HG02623 (cell line): Measurements from ENCODE around the gene TM4SF5.

Source experiments
- ATAC-seq: cut with Tn5 transposase; IDR thresholded peaks from one replicate; pipeline ENCODE4 v1.9.1; 2021; ENCODE audit warnings: moderate library complexity; ENCODE audit not compliant: unreplicated experiment

TM4SF5 gene

GRCh38 chr17:4744999-4745969 is 26.4 kb upstream of the TM4SF5 start:
- no peak for ATAC-seq

DNA sequence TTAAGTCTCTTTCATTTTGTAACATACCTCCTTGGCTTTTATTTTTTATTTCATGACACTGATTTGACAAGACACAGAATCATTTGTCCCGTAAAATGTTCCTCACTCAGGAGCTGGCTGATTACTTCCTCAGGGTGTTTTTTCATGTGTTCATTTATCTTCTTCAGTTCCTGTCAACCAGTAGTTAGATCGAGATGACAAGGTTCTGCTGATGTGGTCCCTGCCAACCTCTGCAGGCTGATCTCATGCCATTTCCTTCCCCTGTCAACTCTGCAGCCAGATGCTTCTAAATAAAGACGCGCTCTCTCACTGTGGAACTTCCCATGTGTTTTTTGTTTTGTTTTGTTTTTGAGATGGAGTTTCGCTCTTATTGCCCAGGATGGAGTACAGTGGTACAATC is 23.8 kb upstream of the TM4SF5 start:
- ATAC-seq, result no peak

GRCh38 chr17:4748686-4749085 is 23.0 kb upstream of the TM4SF5 start:
- no peak for ATAC-seq

DNA sequence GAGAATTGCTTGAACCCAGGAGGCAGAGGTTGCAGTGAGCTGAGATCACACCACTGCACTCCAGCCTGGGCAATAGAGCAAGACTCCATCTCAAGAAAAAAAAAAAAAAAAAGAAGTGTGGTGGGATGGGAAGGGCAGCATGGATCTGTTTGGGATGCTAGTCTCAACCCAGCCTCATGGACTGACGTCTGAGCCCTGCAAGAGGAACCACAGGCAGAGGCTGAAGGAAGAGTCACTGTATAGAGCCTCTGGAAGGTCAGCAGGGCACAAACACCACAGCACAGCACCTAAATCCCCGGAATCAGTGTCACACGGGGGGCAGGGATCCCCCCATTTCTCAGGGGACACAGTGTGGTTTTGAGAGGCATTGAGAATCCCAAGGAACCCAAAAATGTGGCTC is 21.1 kb upstream of the TM4SF5 start:
- ATAC-seq, result no peak

- ATAC-seq, result no peak
These were observed 19.8 kb upstream of the TM4SF5 start for GRCh38 chr17:4751932-4752331.

GRCh38 chr17:4753392-4753791 is 18.3 kb upstream of the TM4SF5 start:
- ATAC-seq, result no peak

DNA sequence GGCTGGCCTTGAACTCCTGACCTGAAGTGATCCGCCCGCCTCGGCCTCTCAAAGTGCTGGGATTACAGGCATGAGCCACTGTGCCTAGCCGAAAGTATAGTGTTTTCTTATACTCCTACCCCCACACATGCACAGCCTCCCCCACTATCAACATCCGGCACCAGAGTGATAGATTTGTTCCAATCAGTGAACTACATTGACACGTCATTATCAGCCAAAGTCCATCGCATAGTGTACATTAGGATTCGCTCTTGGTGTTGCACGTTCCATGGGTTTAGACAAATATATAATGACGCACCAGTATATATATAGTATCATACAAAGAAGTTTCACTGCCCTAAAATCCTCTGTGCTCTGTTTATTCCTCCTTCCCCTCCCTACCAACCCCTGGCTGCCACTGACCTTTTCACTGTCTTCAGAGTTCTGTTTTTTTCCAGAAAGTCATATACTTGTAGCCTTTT is 11.9 kb upstream of the TM4SF5 start:
- no peak for ATAC-seq

DNA sequence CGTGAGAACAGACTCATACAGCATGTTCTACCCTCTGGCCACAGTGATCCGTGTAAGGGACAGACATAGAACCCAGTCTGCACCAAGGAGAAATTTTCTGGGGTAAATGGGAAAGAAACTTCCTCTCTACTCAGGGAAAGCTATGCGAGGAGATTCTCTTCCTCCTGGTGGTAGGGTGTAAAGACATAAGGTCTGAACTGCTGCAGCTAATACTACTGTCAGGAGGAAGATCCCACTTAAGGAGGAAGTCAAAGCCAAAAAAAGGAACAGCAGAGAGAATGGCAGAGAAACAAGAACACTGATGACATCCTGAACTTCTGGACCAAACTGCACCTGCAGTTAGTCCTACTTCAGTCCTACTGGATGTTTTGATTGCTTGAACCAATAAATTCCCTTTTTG is 7.1 kb upstream of the TM4SF5 start:
- no peak for ATAC-seq

- ATAC-seq, result no peak
These were observed 5.5 kb upstream of the TM4SF5 start for GRCh38 chr17:4766201-4766600.

DNA sequence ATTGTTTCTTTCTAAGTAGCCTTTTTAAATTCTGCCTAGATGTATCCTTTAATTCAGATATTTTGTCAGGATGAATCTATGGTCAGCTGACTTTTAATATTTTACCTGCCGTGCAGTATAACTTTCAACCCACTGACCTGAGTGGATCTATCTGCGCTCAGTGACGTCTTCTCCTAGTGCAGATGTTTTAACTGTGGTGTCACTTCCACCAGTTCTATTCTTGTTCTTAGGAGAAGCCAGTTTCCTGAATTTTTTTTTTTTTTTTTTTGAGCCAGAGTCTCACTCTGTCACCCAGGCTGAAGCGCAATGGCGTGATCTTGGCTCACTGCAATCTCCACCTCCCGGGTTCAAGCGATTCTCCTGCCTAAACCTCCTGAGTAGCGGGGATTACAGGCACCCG is 5.0 kb upstream of the TM4SF5 start:
- ATAC-seq, result no peak

- ATAC-seq, result no peak
These were observed 3.4 kb upstream of the TM4SF5 start for GRCh38 chr17:4768298-4768697.

- ATAC-seq, result no peak
These were observed 2.1 kb upstream of the TM4SF5 start for GRCh38 chr17:4769628-4770027.

GRCh38 chr17:4772235-4772613 is 538 bp downstream of the TM4SF5 start:
- ATAC-seq, result no peak

DNA sequence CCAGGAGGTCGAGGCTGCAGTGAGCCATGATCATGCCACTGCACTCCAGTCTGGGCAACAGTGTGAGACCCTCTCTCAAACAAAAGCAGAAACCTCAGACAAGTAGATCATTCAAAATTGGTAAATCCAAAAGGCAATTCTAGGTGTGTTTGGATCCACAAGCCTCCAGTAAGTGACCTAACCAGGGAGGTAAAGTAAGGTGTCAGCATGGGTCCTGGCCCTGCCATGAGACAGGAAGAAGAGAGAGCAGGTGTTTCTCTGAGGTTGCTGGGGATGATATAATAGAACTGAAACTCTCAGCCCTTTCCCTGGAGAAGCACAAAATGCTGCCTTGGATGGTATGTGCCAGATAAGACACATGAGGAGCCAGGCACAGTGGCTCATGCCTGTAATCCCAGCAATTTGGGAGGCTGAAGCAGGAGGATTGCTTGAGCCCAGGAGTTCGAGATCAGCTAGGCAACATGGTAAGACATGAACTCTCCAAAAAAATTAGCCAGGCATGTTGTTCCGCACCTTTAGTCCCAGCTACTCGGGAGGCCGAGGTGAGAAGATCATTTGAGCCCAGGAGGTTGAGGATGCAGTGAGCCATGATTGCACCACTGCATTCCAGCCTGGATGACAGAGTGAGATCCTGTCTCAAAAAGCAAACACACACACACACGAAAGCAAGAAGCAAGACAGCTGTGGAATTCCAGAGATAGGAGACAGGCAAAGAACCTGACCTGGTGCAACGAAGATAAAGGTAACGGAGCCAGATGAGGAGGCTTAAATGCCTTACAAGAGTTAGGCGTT is 6.5 kb downstream of the TM4SF5 start:
- no peak for ATAC-seq

- ATAC-seq, result no peak
These were observed 8.8 kb downstream of the TM4SF5 start for GRCh38 chr17:4780325-4780955.

GRCh38 chr17:4782652-4783051 is 11.0 kb downstream of the TM4SF5 start:
- no peak for ATAC-seq

GRCh38 chr17:4785311-4786105 is 13.8 kb downstream of the TM4SF5 start:
- no peak for ATAC-seq

DNA sequence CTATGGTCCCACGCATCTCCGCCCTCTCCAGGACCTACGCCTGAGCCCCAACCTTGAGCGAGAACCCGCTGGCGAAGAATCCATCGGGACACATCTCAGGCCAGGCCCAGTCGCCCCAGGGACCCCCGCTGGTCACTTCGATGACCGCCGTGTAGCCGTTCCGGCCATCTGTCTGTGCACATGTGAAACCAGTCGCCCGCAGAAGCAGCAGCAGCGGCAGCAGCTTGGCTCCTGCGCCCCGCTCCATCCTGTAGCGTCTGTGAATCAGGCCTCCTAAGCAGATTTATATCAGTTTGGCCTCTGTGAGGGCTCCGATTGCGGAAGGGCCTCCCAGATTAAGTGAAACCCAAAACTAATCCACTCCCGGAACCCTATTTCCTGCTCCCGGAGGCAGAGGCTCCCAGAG is 14.4 kb downstream of the TM4SF5 start, which contains the start of gene VMO1:
Gene VMO1, minus strand, starts transcription at position 259 of the 406 bp plus-strand sequence. Its CDS starts 12 bp downstream, at position 247.
- ATAC-seq, result no peak

- no peak for ATAC-seq
These were observed 14.8 kb downstream of the TM4SF5 start for GRCh38 chr17:4786516-4786915.

GRCh38 chr17:4788159-4788806 is 16.6 kb downstream of the TM4SF5 start:
- ATAC-seq, result no peak
